ENCODE measurements around the gene HNRNPA3.

- TF ChIP-seq, protein P1, sequence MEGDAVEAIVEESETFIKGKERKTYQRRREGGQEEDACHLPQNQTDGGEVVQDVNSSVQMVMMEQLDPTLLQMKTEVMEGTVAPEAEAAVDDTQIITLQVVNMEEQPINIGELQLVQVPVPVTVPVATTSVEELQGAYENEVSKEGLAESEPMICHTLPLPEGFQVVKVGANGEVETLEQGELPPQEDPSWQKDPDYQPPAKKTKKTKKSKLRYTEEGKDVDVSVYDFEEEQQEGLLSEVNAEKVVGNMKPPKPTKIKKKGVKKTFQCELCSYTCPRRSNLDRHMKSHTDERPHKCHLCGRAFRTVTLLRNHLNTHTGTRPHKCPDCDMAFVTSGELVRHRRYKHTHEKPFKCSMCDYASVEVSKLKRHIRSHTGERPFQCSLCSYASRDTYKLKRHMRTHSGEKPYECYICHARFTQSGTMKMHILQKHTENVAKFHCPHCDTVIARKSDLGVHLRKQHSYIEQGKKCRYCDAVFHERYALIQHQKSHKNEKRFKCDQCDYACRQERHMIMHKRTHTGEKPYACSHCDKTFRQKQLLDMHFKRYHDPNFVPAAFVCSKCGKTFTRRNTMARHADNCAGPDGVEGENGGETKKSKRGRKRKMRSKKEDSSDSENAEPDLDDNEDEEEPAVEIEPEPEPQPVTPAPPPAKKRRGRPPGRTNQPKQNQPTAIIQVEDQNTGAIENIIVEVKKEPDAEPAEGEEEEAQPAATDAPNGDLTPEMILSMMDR (IDR thresholded peaks at IDR 0.05; ENCODE audit: low read depth, low read length): no peak
- TF ChIP-seq MAX (IDR thresholded peaks at IDR 0.05; ENCODE audit: low read depth, low read length) (no peak), POLR2A (IDR thresholded peaks at IDR 0.05; ENCODE audit: extremely low read depth, insufficient read length) (no peak), MYC (IDR thresholded peaks at IDR 0.05; ENCODE audit: low read depth, low read length) (no peak)
Measured at GRCh38 chr2:177262958-177263450, 50.4 kb downstream of the HNRNPA3 start.

Data from NB4 (cell line).